Calu3 (cell line): ENCODE results near the gene CHST10. TPM values are rescaled to one million over a fixed set of nuclear protein-coding genes. Genes with fewer than 3 reads are reported as not detected.

Experiments used
- BruUV-seq: library from RNA; stranded (reverse); fragments of 400-500 nt; replicated peaks from 2 replicates; lab custom pipeline; 2021; lab: Mats Ljungman, UMichigan
- CTCF ChIA-PET: fragments of 300-600 bp; sonication (Branson Sonifier 250); formaldehyde crosslinking; loops from one replicate; lab custom pipeline; 2022; ENCODE audit warnings: antibody characterized with exemption; lab: Charles Lee
- DNase-seq: peaks from one replicate; pipeline ENCODE4 v3.0.0; 2022
- H3K27ac Mint-ChIP-seq: one replicate; pipeline ENCODE4 v1.8.0; 2022; ENCODE audit warnings: mixed read lengths; ENCODE audit not compliant: unreplicated experiment
- H3K27me3 Mint-ChIP-seq: one replicate; pipeline ENCODE4 v1.8.0; 2022; ENCODE audit warnings: mixed read lengths; ENCODE audit not compliant: unreplicated experiment
- H3K36me3 Mint-ChIP-seq: one replicate; pipeline ENCODE4 v1.8.0; 2022; ENCODE audit warnings: mild to moderate bottlenecking, moderate library complexity, mixed read lengths; ENCODE audit not compliant: insufficient read depth, unreplicated experiment
- H3K4me1 Mint-ChIP-seq: one replicate; pipeline ENCODE4 v1.8.0; 2022; ENCODE audit warnings: mild to moderate bottlenecking, low read depth, mixed read lengths; ENCODE audit not compliant: unreplicated experiment
- H3K4me3 Mint-ChIP-seq: one replicate; pipeline ENCODE4 v1.8.0; 2022; ENCODE audit warnings: mild to moderate bottlenecking, low read depth, moderate library complexity, mixed read lengths; ENCODE audit not compliant: unreplicated experiment
- H3K9me3 Mint-ChIP-seq: one replicate; pipeline ENCODE4 v1.8.0; 2022; ENCODE audit warnings: low read depth, mixed read lengths; ENCODE audit not compliant: unreplicated experiment
- CTCF ChIP-seq: fragments of 200-600 bp; IDR thresholded peaks from one replicate; pipeline ENCODE4 v1.8.0; 2022; ENCODE audit warnings: antibody characterized with exemption; ENCODE audit not compliant: unreplicated experiment
- intact Hi-C: fragments of 100-400 bp; cut with micrococcal nuclease; formaldehyde crosslinking; loops from one replicate; pipeline ENCODE4 v1.10.0; 2022; ENCODE audit not compliant: unreplicated experiment
- total RNA-seq: library from RNA; stranded (reverse); gene quantifications from 2 replicates; pipeline ENCODE4 v1.2.3, GENCODE V29; 2022

Gene CHST10
- total RNA-seq, 1 experiment from 2014 or later = 15.5 TPM

- H3K4me1 Mint-ChIP-seq = no peaks in the 10 kb centered on the region
- peaks cover 80% of the 10 kb centered on the region for H3K27me3 Mint-ChIP-seq
- CTCF ChIA-PET = no interaction called here
- peaks cover 7% of the 10 kb centered on the region for H3K9me3 Mint-ChIP-seq
- DNase-seq = no peak
- H3K36me3 Mint-ChIP-seq = no peaks in the 10 kb centered on the region
- H3K27ac Mint-ChIP-seq = no peak overlapping the region
- TF ChIP-seq CTCF = no peak
- no TSS peak for BruUV-seq
- H3K4me3 Mint-ChIP-seq = no peak overlapping the region
- intact Hi-C loops = no loop called here
Observed at GRCh38 chr2:100429726-100430125, 12.3 kb upstream of the CHST10 start.

- no peak overlapping the region for H3K4me3 Mint-ChIP-seq
- peaks cover 7% of the 10 kb centered on the region for H3K9me3 Mint-ChIP-seq
- no TSS peak for BruUV-seq
- CTCF ChIA-PET = no interaction called here
- peak; percentile 39 for TF ChIP-seq CTCF
- peaks cover 71% of the 10 kb centered on the region for H3K27me3 Mint-ChIP-seq
- intact Hi-C loops = no loop called here
- no peak overlapping the region for H3K27ac Mint-ChIP-seq
- DNase-seq = peak; percentile 68
- H3K36me3 Mint-ChIP-seq = no peaks in the 10 kb centered on the region
- no peaks in the 10 kb centered on the region for H3K4me1 Mint-ChIP-seq
Observed at GRCh38 chr2:100427627-100428258, 10.3 kb upstream of the CHST10 start.

GRCh38 chr2:100427111-100427510, 9.6 kb upstream of the CHST10 start:
- Mint-ChIP-seq H3K27me3 (peaks cover 65% of the 10 kb centered on the region), H3K27ac (no peak overlapping the region), H3K4me1 (no peaks in the 10 kb centered on the region), H3K4me3 (no peak overlapping the region), H3K9me3 (peaks cover 7% of the 10 kb centered on the region), H3K36me3 (no peaks in the 10 kb centered on the region)
- no peak for TF ChIP-seq CTCF
- CTCF ChIA-PET = no interaction called here
- DNase-seq = no peak
- no TSS peak for BruUV-seq
- intact Hi-C loops = no loop called here

- intact Hi-C loops = no loop called here
- no peak for DNase-seq
- Mint-ChIP-seq H3K9me3 (peaks cover 7% of the 10 kb centered on the region), H3K27me3 (peaks cover 63% of the 10 kb centered on the region), H3K4me1 (no peaks in the 10 kb centered on the region), H3K4me3 (no peak overlapping the region), H3K27ac (no peak overlapping the region), H3K36me3 (no peaks in the 10 kb centered on the region)
- CTCF ChIA-PET = no interaction called here
- TF ChIP-seq CTCF = no peak
- no TSS peak for BruUV-seq
Observed at GRCh38 chr2:100426384-100426720, 8.9 kb upstream of the CHST10 start.
